HUES64 (cell line): ENCODE data around the gene SDK2.
"Not testable (repeated sequence)": the region's sequence is repeated elsewhere in the genome, so short reads cannot be mapped to it uniquely, and the experiment has no call there.

Experiments used
- H3K27ac ChIP-seq: 2 replicates; pipeline ENCODE4 v1.7.0; 2013; ENCODE audit warnings: low read depth, low read length, inconsistent platforms
- H3K27me3 ChIP-seq: 2 replicates; pipeline ENCODE4 v1.6.1; 2013; ENCODE audit warnings: mild to moderate bottlenecking, low read length; ENCODE audit not compliant: insufficient read depth
- H3K36me3 ChIP-seq: 2 replicates; pipeline ENCODE4 v1.6.1; 2013; ENCODE audit warnings: mild to moderate bottlenecking, low read length; ENCODE audit not compliant: insufficient read depth
- H3K4me1 ChIP-seq: 2 replicates; pipeline ENCODE4 v1.6.1; 2013; ENCODE audit warnings: mild to moderate bottlenecking, low read length, moderate library complexity; ENCODE audit not compliant: insufficient read depth
- H3K4me3 ChIP-seq: 2 replicates; pipeline ENCODE4 v1.5.1; 2013; ENCODE audit warnings: mild to moderate bottlenecking, low read length, moderate library complexity
- H3K9ac ChIP-seq: 2 replicates; pipeline ENCODE4 v1.6.1; 2013; ENCODE audit warnings: mild to moderate bottlenecking, low read depth, low read length
- H3K9me3 ChIP-seq: 2 replicates; pipeline ENCODE4 v1.6.1; 2013; ENCODE audit warnings: low read depth, low read length; ENCODE audit not compliant: insufficient read depth
- WGBS: fragments of 150-250, 120-280 bp; methylation state at CpG from one replicate; pipeline ENCODE4 v1.1.7; 2013; ENCODE audit warnings: missing lambda C conversion rate; 5-methylcytosine and 5-hydroxymethylcytosine counted together

The SDK2 gene

GRCh38 chr17:73336408-73337329, 307.6 kb downstream of the SDK2 start:
- H3K9ac ChIP-seq = no peak overlapping the region
- no peaks in the 10 kb centered on the region for H3K36me3 ChIP-seq
- no peak overlapping the region for H3K27ac ChIP-seq
- no peaks in the 10 kb centered on the region for H3K9me3 ChIP-seq
- no peaks in the 10 kb centered on the region for H3K27me3 ChIP-seq
- H3K4me3 ChIP-seq = no peak overlapping the region
- peaks cover 9% of the 10 kb centered on the region for H3K4me1 ChIP-seq
- 89% methylated on average over 13 of the region's 13 CpGs for WGBS

DNA sequence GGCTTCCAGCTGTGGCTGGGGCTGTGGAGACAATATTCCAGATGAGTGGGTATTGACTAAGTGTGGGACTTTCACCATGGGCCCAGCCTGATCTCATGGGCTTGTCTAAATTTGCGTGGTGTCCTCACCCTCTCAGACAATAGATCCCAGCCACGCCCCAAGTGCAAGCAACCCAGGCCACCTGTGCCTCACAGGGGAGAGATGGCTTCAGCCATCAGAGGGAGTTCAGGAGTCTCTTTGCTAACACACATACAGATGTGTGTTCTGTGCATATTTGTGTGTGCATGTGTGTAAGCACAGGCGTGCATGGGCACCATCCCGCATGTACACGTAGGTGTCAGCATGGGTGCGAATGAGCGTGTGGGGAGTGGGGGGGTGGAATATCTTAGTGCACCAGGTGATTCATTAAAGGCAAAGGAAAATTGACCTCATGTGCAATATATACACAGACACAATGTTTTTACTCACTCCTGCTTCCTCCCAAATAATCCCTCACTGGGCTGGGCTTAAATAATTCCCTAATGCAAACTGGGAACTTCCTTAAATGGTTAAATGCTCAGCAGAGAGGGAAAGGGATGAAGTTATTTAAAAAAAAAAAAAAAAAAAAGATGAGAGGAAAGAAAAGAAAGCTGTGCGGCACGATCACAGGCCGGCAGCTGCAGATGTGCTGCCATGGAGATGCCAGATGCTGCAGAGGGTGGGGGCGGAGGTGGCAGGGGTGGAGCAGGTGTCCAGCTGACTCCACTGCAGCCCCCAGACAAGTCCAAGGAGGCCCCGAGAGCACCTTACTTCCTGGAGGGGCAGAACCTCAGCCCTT, 308.4 kb downstream of the SDK2 start:
- WGBS = 89% methylated on average over 12 of the region's 12 CpGs
- Histone ChIP-seq H3K4me1 (0 out of 2 replicates have a peak, but pooled peaks cover 2% of the 10 kb centered on the region), H3K4me3 (no peak overlapping the region), H3K9ac (no peak overlapping the region), H3K9me3 (no peaks in the 10 kb centered on the region), H3K27me3 (no peaks in the 10 kb centered on the region), H3K27ac (no peak overlapping the region), H3K36me3 (no peaks in the 10 kb centered on the region)

DNA sequence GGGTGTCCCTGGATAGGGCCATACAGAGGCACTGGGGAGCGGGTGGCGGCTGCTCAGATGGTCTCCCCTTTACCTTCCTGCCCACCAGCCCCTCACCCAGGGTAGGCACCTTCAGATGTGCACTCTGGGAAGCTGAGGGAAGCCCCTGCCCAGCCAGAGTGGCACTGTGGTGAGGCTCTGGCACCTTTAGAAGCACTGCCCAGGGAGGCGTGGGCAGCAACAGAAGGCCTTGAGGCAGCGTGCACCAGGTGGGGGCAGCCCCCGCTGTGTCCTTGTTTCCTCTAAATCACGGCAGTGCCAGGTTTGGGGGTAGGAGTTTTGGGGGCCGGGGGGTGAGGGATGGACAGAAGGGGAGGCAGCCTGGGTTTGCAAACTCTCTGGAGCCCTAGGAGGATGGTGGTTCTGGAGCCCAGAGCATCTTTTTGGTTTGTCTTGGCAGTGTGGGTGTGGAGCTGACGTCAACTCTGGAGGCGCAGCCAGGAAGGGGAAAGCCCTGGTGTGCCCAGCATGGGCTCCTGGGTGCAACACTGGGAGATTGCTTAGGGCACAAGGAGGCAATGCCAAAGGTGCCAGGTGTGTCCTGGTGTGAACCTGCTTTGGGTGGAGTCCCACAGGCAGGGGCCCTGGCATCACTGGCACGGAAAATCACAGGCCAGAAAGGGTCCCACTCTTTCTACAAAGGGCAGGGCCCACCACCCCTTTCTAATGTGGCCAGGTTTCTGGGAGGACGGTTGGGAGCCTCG, 309.3 kb downstream of the SDK2 start:
- Histone ChIP-seq H3K4me3 (no peak overlapping the region), H3K9ac (no peak overlapping the region), H3K4me1 (0 out of 2 replicates have a peak, but pooled peaks cover 2% of the 10 kb centered on the region), H3K27me3 (no peaks in the 10 kb centered on the region), H3K9me3 (no peaks in the 10 kb centered on the region), H3K27ac (no peak overlapping the region), H3K36me3 (no peaks in the 10 kb centered on the region)
- WGBS = 84% methylated on average over 12 of the region's 12 CpGs

DNA sequence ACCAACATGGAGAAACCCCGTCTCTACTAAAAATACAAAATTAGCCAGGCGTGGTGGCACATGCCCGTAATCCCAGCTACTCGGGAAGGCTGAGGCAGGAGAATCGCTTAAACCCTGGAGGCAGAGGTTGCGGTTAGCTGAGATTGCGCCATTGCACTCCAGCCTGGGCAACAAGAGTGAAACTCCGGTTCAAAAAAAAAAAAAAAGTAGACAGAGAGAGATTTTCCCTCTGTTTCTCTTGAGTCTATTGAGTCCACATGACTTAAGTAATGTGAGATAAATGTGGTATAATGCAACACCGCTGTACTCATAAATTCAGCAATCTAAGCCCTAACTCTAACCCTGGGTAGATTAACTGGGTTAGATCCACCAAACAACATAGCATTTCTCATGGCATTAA, 310.8 kb downstream of the SDK2 start:
- 96% methylated on average over 8 of the region's 9 CpGs for WGBS
- H3K27me3 ChIP-seq, H3K9me3 ChIP-seq, H3K9ac ChIP-seq, H3K36me3 ChIP-seq, H3K27ac ChIP-seq, H3K4me1 ChIP-seq, H3K4me3 ChIP-seq: not testable (repeated sequence)

GRCh38 chr17:73331060-73331459, 313.2 kb downstream of the SDK2 start:
- WGBS = 67% methylated on average over 3 of the region's 3 CpGs
- no peak overlapping the region for H3K9ac ChIP-seq
- no peaks in the 10 kb centered on the region for H3K9me3 ChIP-seq
- H3K27ac ChIP-seq = no peak overlapping the region
- no peaks in the 10 kb centered on the region for H3K36me3 ChIP-seq
- no peak overlapping the region for H3K4me3 ChIP-seq
- no peaks in the 10 kb centered on the region for H3K27me3 ChIP-seq
- H3K4me1 ChIP-seq = no peaks in the 10 kb centered on the region

- 94% methylated on average over 6 of the region's 7 CpGs for WGBS
- Histone ChIP-seq H3K27ac (no peak overlapping the region), H3K9ac (no peak overlapping the region), H3K27me3 (no peaks in the 10 kb centered on the region), H3K36me3 (no peaks in the 10 kb centered on the region), H3K4me3 (no peak overlapping the region), H3K4me1 (peaks cover 19% of the 10 kb centered on the region), H3K9me3 (no peaks in the 10 kb centered on the region)
Observed at GRCh38 chr17:73327676-73328075, 316.6 kb downstream of the SDK2 start.

GRCh38 chr17:73325527-73325842, 318.8 kb downstream of the SDK2 start:
- Histone ChIP-seq H3K4me1 (peaks cover 19% of the 10 kb centered on the region), H3K9me3 (no peaks in the 10 kb centered on the region), H3K4me3 (no peak overlapping the region), H3K27me3 (no peaks in the 10 kb centered on the region), H3K27ac (no peak overlapping the region), H3K9ac (no peak overlapping the region), H3K36me3 (no peaks in the 10 kb centered on the region)
- 66% methylated on average over 4 of the region's 4 CpGs for WGBS

- no peak overlapping the region for H3K4me3 ChIP-seq
Observed at GRCh38 chr17:73324711-73325526, 319.3 kb downstream of the SDK2 start.

GRCh38 chr17:73324160-73324475, 320.1 kb downstream of the SDK2 start:
- no peaks in the 10 kb centered on the region for H3K36me3 ChIP-seq
- no peak overlapping the region for H3K27ac ChIP-seq
- no peak overlapping the region for H3K9ac ChIP-seq
- no peak overlapping the region for H3K4me3 ChIP-seq
- peaks cover 19% of the 10 kb centered on the region for H3K4me1 ChIP-seq
- no peaks in the 10 kb centered on the region for H3K9me3 ChIP-seq
- no peaks in the 10 kb centered on the region for H3K27me3 ChIP-seq
- WGBS = 51% methylated on average over 9 of the region's 9 CpGs

More at GRCh38 chr17:73324711-73325526, 319.3 kb downstream of the SDK2 start:
- WGBS = 54% methylated on average over 17 of the region's 17 CpGs
- Histone ChIP-seq H3K9me3 (no peaks in the 10 kb centered on the region), H3K27ac (no peak overlapping the region), H3K4me1 (peaks cover 19% of the 10 kb centered on the region), H3K36me3 (no peaks in the 10 kb centered on the region), H3K9ac (no peak overlapping the region), H3K27me3 (no peaks in the 10 kb centered on the region)

- peaks cover 19% of the 10 kb centered on the region for H3K4me1 ChIP-seq
- no peak overlapping the region for H3K9ac ChIP-seq
- H3K36me3 ChIP-seq = no peaks in the 10 kb centered on the region
- H3K27me3 ChIP-seq = no peaks in the 10 kb centered on the region
- no peak overlapping the region for H3K4me3 ChIP-seq
- H3K27ac ChIP-seq = no peak overlapping the region
- H3K9me3 ChIP-seq = no peaks in the 10 kb centered on the region
- 62% methylated on average over 5 of the region's 5 CpGs for WGBS
Observed at GRCh38 chr17:73323409-73324159, 320.7 kb downstream of the SDK2 start.
